CD4-positive, alpha-beta T cell treated with Interleukin-17A for 4 hours (primary cell): ENCODE results near the gene ERMAP.
A peak's percentile ranks its signal among the peaks of the same experiment; 100 is the strongest.
"Not testable (repeated sequence)": the region's sequence is repeated elsewhere in the genome, so short reads cannot be mapped to it uniquely, and the experiment has no call there.

Source experiments
- DNase-seq: peaks from one replicate; pipeline ENCODE4 v3.0.0-alpha.2; 2020; ENCODE audit warnings: mixed read lengths

ERMAP gene

DNA sequence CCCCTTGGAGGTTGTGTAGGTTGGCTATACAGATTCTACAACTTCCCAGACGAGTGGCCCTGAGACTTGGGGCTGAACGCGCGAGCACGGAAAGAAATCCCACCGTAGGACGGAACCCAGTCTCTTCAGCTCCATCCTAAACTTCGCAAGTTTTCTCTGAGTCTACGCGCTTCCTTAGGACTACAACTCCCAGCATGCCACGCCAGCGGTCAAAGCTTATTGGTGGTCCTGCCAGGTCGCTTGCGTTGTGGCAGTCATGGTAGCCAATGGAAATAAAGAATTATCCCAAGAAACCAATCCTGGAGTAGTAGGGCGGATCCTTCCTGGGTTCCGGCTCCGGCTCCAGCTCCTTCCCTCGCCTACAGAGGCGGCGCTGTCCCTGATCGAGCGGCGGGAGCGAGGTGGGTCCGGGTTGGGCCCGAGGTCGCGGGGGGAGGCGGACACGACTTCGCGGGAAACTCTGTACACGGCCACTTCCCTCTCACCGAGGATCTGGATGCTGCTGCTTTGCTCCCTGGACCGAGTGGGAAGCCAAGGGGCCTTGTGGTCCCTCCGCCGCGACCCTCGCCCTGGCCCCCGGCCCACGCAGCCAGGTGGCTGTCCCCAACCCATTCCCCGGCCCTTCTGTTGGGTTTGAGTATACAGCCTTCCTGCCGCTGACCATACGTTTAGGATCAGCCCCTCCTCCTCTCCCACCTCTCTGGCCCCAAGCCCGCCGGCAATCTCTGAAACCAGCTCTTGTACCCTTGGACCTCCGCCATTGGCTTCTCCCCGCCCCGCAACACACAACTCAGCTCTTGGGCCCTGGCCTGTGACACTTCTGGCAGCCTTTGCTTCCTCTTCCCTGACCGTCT lies 29.6 kb downstream of the ERMAP start, which contains the start of gene ZNF691:
TSS of gene ZNF691 (plus strand) at position 357 of the 854 bp plus-strand sequence. CDS start 3,046 bp downstream, outside the sequence.
- DNase-seq, result peak; percentile 89

DNA sequence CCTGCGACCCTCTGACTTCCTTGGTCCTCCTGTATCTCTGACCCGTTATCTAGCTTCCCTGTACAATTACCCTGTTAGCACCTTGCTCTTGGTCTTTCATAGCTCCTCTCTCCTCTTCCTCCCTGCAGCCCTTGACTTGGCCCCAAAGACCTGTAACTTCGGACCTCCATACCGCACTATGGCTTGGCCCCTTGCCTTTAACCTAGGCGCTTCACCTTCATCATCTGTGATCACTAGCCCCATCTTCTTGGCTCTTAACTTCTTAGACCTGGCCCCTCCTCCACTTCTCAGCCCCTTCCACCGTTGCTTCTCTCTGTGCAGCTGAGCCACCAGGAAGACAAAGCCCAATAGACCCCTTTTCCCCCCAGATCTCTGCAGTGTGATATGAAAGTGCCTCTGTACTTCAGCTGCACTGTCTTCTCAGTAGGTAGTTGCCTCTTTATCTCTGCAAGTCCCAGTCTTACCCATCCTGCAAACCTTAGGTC lies 30.2 kb downstream of the ERMAP start:
- no peak for DNase-seq

DNA sequence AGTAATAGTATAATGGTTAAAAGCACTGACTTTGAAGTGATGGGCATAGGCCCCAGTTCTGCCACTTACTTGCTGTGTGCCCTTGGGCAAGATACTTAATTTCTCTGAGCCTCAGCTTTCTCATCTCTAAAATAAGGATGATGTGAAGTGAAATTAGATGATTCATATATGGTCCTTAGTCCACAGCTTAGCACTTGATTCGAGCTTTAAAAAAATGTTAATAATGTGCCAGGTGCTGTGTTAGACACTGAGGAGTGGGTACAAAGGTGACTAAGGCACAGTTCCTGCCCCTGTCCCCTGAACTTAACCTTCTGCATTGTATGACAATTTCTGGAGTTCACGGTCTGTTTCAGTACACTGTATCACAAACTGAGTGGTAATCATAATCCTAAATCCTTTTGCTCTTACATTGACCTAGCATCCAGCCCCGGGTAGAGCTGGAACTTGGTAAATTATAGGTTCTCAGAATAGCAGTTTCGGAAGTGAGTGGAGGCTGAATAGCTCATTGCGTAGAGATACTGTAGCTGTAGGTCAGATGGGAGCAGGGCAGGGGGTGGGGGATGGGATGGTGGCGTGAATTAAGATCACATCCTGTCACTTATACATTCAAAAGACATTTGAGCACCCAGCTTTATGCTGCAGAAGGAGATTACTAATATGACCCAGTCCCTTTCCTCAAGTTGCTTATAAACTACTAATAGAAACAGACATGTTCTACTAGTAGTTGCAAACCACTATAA lies 31.0 kb downstream of the ERMAP start:
- DNase-seq, result peak; percentile 7

DNA sequence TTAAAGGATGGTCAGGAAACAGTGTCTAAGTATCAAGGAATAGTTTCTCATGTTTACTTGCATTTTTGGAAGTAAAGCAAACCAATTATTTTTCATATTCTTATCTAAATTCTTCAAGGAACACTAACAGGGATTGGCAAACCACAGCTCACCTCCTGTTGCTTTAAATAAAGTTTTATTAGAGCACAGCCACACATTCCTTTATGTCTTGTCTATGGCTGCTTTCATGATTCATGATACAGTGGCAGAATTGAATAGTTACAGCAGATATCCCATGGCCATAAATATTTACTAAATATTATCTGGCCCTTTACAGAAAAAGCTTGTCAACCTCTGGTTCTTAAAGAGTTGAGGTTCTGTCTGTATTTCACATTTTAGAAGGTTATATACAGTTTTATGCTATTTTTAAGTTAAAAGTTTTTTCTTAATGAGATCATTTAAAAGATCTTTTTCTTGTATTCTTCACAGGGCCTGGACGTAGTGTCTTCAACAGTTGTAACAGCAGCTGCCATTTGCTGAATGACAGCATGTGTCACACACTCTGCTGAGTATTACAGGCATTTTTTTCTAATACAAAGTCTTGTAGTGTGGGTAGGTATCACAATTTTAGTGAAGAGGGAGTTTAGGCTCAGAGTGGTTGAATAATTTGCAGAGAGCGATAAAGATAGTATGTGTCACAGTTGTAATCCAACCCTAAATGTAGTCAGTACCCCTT lies 32.1 kb downstream of the ERMAP start:
- no peak for DNase-seq

DNA sequence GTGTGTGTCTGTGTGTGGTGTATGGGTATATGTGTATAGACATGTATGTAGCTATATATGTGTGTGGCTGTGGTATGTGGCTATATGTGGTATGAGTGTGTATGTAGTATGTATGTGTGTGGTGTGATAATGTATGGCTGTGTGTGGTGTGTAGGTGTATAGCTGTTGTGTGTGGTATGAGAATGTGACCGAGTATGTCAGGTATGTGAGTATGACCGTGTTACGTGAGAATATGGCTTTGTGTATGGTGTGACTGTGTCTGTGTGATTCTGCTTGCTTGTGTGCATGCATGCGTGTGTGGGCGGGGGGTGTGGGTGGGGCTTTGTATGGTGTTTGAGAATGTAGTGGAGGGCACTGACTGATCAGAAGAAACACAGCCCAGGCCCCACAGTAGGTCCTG lies 33.0 kb downstream of the ERMAP start:
- no peak for DNase-seq

DNA sequence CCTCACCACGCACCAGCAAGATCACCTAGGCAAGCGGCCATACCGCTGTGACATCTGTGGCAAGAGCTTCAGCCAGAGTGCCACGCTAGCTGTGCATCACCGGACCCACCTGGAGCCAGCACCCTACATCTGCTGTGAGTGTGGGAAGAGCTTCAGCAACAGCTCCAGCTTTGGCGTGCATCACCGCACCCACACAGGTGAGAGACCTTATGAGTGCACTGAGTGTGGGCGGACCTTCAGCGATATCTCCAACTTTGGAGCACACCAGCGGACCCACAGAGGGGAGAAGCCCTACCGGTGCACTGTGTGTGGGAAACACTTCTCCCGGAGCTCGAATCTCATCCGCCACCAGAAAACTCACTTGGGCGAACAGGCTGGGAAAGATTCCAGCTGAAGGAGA lies 34.5 kb downstream of the ERMAP start:
- no peak for DNase-seq

DNA sequence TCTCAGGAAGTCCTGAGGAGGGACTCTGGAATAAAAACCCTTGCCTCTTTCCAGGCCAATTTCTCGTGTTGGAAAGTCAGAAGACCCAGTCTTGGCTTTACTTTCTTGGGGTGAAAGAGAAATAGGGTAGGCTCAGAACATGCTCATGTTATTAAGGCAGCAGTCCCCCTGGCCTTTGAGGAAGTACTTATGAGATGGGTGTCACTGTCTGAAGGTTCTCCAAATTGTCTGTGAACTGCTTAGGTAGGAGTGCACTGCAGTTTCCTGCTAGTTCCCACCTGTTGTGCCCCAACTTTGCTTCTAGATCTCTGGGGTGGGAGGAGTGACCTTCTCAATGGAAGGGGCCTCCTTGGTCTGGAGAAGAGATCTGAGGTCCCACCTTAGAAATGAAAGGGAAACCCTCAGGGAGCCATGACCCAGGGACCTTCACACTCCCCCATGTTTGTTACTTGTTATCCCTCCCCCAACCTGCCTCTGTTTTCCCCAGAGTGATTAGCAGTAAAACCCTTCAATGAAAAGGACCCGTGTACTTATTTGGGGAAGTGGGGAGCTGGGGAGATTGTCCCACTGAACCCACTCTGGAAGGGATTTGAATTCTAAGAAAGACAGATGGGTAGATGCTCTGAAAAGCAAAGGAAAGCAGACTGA lies 35.2 kb downstream of the ERMAP start:
- DNase-seq, result no peak

DNA sequence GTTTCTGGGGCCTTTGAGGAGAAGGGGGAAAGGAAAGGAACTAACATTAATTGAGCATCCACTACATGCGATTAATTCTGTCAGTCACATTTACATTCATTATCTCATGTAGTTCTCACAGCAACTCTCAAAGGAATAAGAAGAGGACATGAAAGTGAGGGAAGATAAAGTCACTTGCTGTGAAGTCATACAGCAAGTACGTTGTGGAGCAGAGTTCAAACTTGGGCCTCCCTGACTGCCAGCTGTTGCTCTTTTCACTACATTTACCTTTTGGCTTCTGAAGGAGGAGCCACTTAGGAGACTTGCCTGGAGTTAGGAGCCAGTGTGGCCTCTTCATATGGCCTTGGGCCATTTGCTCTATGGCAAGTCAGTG lies 35.7 kb downstream of the ERMAP start:
- no peak for DNase-seq

DNA sequence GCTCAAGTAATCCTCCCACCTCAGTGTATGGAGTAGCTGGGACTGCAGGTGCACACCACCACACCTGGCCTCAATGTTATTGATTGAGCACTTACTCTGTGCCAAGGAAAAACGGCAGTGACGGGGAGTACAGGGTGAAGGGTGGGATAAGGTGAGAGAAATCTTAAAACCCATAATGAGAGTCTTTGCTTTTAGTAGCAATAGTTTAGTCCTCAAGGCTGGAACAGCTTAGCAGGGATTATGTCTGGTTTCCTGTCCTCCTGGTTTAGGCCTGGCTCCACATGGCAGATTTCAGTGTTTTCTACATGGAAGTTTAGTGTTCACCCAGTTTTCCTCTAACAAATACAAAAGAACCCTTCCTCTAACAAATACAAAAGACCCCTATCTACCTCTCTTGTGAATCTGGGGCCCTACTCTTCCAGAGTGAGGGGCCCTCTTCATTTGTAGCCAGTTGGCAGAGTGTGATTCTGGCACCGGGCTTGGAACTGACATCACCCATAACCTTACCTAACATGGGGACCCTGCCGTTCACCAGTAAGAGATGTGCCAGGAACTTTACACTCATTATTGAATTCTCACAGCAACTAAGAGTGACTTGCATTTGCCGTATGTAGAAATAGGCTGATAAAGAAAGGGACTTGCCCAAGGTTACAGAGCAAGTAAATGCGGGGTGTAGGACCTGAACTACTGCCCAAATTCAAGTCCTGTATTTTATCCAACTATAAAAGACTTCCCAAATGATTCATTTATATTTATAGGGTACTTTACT lies 36.4 kb downstream of the ERMAP start:
- no peak for DNase-seq

DNA sequence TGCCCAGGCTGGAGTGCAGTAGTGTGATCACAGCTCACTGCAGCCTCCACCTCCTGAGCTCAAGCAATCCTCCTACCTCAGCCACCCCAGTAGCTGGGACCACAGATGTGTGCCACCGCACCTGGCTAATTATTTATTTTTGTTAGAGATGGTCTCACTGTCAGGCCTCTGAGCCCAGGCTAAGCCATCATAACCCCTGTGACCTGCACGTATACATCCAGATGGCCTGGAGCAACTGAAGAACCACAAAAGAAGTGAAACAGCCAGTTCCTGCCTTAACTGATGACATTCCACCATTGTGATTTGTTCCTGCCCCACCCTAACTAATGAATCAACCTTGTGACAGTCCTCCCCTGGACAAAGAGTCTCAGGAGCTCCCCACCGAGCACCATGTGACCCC lies 39.6 kb downstream of the ERMAP start:
- not testable (repeated sequence) for DNase-seq

DNA sequence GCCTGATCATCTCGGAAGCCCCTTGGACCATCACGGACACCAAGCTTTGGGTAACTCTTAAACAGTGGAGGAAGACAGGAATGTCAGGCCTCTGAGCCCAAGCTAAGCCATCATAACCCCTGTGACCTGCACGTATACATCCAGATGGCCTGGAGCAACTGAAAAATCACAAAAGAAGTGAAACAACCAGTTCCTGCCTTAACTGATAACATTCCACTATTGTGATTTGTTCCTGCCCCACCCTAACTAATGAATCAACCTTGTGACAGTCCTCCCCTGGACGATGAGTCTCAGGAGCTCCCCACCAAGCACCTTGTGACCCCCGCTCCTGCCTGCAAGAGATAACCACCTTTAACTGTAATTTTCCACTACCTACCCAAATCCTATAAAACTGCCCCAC lies 42.4 kb downstream of the ERMAP start:
- DNase-seq, result not testable (repeated sequence)

DNA sequence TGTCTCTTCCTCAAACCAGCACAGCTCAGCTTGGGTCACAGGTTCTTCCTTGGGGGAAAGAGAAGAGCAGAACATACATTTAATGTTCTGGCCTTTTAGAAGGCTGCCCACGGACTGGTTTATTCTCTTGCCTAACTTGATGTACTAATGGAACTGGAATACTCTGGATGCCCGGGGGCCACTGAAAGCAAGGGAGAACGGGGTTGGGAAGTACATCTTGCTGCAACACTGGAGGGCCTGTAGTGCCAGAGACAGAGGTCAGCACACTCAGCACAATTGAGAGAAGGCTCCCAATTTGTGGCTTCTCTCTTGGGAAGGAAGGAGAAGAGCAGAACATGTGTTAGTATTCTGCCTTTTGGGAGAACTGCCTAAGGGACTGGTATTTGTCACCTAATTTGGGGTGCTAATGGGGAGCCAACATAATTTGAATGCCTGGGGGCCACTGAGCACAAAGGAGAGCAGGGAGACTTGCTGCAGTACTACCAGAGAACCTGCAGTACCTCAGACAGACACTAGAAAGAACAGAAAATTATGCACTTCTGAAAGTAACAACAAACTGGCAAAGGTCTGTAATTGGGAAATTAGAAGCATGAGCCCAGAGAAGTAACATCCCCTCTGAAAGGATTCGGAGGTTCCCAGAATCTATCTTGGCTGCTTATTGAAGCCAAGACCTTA lies 43.6 kb downstream of the ERMAP start:
- no peak for DNase-seq

DNA sequence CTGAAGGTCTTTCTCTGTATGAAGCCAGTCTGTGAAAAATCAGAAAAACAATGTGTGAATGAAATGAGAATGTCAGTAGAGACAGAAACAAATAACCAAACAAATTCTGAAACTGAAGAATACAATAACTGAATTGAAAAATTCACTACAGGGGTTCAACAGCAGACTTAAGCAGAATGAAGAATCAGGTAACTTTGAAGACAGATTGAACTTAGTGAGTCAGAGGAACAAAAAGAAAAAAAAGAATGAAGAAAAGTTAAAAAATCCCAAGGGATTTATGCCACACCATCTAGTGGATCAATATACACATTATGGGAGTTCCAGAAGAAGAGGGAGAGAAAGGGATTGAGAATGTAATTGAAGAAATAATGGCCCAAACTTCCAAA lies 44.1 kb downstream of the ERMAP start:
- no peak for DNase-seq

DNA sequence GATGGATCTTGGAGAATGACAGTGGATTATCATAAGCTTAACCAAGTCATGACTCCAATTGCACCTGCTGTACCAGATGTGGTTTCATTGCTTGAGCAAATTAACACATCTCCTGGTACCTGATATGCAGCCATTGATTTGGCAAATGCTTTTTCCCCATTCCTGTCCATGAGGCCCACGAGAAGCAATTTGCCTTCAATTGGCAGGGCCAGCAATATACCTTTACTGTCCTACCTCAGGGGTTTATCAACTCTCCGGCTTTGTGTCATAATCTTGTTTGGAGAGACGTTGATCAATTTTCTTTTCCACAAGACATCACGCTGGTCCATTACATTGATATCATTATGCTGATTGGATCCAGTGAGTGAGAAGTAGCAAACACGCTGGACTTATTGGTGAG lies 49.6 kb downstream of the ERMAP start:
- DNase-seq, result no peak

DNA sequence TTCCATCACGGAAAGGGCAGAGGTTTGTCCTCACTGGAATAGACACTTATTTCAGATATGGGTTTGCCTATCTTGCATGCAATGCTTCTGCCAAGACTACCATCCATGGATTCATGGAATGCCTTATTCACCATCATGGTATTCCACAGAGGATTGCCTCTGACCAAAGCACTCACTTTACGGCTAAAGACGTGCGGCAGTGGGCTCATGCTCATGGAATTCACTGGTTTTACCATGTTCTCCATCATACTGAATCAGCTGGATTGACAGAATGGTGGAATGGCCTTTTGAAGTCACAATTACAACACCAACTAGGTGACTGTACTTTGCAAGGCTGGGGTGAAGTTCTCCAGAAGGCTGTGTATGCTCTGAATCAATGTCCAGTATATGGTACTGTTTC lies 51.5 kb downstream of the ERMAP start:
- not testable (repeated sequence) for DNase-seq

DNA sequence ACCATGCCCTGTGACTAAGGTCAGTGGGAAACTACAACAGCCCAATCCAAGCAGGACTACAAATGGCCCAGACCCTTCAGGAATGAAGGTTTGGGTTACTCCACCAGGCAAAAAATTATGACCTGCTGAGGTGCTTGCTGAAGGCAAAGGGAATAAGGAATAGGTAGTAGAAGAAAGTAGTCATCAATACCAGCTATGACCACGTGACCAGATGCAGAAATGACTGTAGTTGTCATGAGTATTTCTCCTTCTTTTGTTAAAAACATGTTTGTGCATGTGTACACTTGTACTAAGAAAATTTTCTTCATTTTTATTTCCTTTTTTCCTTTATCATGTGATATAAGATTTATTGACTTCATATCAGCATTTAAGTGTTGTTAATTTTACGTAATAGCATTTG lies 52.3 kb downstream of the ERMAP start:
- DNase-seq, result not testable (repeated sequence)

DNA sequence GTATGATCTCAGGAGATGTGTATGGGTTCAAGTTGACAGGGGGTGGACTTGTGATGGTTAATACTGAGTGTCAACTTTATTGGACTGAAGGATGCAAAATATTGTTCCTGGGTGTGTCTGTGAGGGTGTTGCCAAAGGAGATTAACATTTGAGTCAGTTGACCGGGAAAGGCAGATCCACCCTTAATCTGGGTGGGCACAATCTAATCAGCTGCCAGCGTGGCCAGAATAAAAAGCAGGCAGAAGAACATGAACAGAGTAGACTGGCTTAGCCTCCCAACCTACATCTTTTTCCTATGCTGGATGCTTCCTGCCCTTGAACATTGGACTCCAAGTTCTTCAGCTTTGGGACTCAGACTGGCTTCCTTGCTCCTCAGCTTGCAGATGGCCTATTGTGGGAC lies 52.8 kb downstream of the ERMAP start:
- not testable (repeated sequence) for DNase-seq

DNA sequence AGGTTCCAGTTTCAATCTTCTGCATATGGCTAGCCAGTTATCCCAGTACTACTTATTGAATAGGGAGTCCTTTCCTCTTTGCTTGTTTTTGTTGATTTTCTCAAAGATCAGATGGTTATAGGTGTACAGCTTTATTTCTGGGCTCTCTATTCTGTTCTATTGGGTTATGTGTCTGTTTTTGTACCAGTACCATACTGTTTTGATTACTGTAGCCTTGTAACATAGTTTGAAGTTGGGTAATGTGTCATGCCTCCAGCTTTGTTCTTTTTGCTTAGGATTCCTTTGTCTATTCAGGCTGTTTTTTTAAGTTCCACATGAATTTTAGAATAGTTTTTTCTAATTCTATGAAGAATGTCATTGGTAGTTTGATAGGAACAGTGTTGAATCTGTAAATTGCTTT lies 56.2 kb downstream of the ERMAP start:
- not testable (repeated sequence) for DNase-seq

DNA sequence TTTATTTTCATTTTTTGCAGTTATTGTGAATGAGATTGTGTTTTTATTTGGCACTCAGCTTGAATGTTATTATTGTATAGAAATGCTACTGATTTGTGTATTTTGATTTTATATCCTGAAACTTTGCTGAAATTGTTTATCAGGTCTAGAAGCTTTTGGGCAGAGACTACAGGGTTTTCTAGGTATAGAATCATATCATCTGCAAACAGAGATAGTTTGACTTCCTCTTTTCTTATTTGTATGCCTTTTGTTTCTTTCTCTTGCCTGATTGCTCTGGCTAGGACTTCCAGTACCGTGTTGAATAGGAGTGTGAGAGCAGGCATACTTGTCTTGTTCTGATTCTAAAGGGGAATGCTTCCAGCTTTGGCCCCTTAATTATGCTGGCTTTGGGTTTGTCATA lies 56.7 kb downstream of the ERMAP start:
- no peak for DNase-seq

DNA sequence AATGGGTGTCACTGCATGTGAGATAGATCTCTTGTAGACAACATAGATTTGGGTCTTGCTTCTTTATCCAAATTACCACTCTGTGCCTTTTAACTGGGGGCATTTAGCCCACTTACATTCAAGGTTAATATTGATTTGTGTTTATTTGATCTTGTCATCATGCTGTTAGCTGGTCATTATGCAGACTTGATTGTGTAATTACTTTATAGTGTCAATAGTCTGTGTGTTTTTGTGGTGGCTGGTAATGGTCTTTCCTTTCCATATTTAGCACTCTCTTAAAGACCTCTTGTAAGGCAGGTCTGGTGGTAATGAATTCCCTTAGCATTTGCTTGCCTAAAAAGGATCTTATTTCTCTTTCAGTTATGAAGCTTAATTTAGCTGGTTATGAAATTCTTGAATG lies 59.1 kb downstream of the ERMAP start:
- no peak for DNase-seq

DNA sequence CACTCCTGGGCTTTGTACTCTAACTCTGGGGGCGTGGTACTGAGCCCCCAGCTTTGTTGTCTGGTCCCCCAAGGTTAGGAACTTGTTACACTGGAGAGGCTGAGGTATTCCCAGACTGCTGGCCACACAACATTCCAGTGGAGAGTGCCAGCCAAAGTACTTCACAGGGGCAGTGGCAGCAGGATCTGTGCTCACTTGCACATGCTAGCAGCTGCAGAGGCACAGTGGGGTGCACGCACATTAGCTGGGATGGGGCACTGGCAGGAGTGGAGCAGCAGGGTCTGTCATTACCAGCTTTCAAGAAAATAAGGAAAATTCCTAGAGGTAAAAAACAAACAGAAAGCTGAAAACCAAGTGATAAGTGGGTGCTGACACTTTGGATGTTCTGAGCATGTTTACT lies 60.5 kb downstream of the ERMAP start:
- no peak for DNase-seq

DNA sequence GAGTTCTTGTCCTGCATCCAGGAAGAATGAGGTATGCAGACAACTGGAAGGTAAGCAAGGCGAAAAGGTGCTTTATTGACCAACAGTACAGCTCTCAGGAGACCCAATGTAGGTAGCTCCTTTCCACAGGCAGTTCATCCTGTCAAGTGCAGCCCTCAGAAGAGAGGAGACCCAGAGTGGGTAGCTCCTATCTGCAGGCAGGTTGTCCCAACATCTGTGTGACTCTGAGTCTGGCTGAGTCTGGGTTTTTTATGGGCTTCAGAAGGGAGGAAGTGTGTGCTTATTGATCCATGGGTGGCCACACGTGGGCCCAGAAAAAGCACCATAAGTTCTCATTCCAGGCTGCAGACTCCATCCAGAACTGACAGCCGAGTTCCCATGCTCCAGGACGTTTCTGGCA lies 63.5 kb downstream of the ERMAP start:
- DNase-seq, result no peak
